ENCODE data around the gene LEF1. TPM values are rescaled to one million over a fixed set of nuclear protein-coding genes. Genes with fewer than 3 reads are reported as not detected.

LEF1 gene
- total RNA-seq, 1 donor from 2014 or later, result 55.0 TPM

DNA sequence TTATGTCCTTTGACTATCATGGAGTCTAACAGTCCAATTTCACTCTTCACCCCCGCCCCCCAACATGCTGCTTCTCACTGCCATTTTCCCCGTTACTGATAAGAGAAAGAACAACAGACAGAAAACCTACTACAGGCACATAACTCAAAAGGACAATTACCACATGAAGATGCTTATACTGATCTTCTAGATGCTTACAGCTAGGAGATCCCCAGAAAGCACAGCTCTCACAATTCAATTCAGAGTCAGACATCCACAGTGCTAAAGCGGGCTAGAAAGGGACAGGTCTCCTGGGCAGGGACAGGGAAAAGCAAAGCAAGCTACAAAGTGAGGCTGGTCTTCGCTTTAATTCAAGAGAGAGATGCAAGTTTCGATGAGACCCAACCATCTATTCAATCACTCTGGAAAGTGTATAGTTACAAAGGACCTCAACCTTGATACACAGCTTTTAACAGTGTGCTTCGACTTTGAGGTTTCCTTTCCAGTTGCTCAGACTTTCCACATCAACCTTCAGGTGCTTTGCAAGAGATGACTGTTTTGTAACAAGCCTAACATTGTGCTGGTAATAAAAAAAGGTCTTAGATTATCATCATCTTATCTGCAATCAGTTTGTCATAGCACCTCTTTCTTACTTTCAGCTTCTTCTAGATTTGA, 60.9 kb downstream of the LEF1 start:
- no peak overlapping the region for H3K27ac Mint-ChIP-seq (ENCODE audit: unreplicated experiment)
- no peak for TF ChIP-seq CTCF (conservative IDR thresholded peaks at IDR 0.05)
- no peak overlapping the region for H3K4me3 Mint-ChIP-seq
- H3K4me1 Mint-ChIP-seq, result peaks cover 39% of the 10 kb centered on the region
- H3K36me3 Mint-ChIP-seq (ENCODE audit: low read depth), result no peaks in the 10 kb centered on the region
- H3K9me3 Mint-ChIP-seq, result no peaks in the 10 kb centered on the region
- no peaks in the 10 kb centered on the region for H3K27me3 Mint-ChIP-seq (ENCODE audit: low read depth)
- no peak for DNase-seq (ENCODE audit: low read depth, low spot score)

GRCh38 chr4:108107101-108107500, 61.6 kb downstream of the LEF1 start:
- TF ChIP-seq CTCF (conservative IDR thresholded peaks at IDR 0.05), result no peak
- no peak for DNase-seq (ENCODE audit: low read depth, low spot score)
- H3K27ac Mint-ChIP-seq (ENCODE audit: unreplicated experiment), result no peak overlapping the region
- H3K36me3 Mint-ChIP-seq (ENCODE audit: low read depth), result no peaks in the 10 kb centered on the region
- H3K9me3 Mint-ChIP-seq, result no peaks in the 10 kb centered on the region
- no peak overlapping the region for H3K4me3 Mint-ChIP-seq
- H3K4me1 Mint-ChIP-seq, result peaks cover 36% of the 10 kb centered on the region
- no peaks in the 10 kb centered on the region for H3K27me3 Mint-ChIP-seq (ENCODE audit: low read depth)

- no peaks in the 10 kb centered on the region for H3K36me3 Mint-ChIP-seq (ENCODE audit: low read depth)
- TF ChIP-seq CTCF (conservative IDR thresholded peaks at IDR 0.05), result no peak
- H3K27me3 Mint-ChIP-seq (ENCODE audit: low read depth), result no peaks in the 10 kb centered on the region
- H3K27ac Mint-ChIP-seq (ENCODE audit: unreplicated experiment), result no peak overlapping the region
- H3K4me1 Mint-ChIP-seq, result peaks cover 36% of the 10 kb centered on the region
- H3K4me3 Mint-ChIP-seq, result no peak overlapping the region
- H3K9me3 Mint-ChIP-seq, result no peaks in the 10 kb centered on the region
- DNase-seq (ENCODE audit: low read depth, low spot score), result no peak
Measured at GRCh38 chr4:108106186-108106585, 62.5 kb downstream of the LEF1 start.

DNA sequence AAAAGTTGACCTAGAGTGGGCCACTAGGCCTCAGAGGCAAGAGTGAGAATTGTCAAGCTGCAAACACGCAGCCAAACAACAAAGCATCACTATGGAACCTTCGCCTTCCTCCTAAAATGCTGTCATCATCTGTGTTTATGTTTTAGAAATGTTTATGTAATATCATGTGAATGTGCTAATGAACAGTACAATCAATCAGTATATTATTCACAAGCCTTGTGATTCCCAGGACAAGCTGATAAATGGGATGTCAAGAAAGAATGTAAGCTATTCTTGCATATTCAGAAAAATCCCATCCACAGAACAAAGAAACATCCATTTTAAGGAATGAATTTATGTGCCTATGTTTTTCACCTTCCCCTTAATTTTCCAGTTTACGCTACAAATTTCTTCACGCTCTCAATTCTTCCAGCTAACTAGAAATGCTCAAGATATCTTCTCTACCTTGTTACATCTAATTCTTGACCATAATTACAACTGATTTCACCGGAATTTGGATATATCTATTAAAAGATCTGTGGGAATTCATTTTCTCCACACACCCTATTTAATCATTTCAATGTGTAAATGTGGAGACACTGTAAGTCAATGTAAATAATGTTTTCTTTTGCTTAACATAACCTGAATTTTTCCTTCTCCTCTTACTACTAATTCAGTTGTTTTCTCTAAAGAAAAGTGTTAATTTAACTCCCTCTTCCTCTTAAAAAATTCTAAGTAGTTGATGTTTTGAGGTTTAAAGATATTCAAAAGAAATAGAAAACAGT, 65.5 kb downstream of the LEF1 start:
- H3K27me3 Mint-ChIP-seq (ENCODE audit: low read depth), result no peaks in the 10 kb centered on the region
- H3K9me3 Mint-ChIP-seq, result no peaks in the 10 kb centered on the region
- TF ChIP-seq CTCF (conservative IDR thresholded peaks at IDR 0.05), result no peak
- no peaks in the 10 kb centered on the region for H3K36me3 Mint-ChIP-seq (ENCODE audit: low read depth)
- no peak overlapping the region for H3K4me3 Mint-ChIP-seq
- DNase-seq (ENCODE audit: low read depth, low spot score), result no peak
- no peak overlapping the region for H3K27ac Mint-ChIP-seq (ENCODE audit: unreplicated experiment)
- H3K4me1 Mint-ChIP-seq, result peaks cover 17% of the 10 kb centered on the region

- Mint-ChIP-seq H3K9me3 (no peaks in the 10 kb centered on the region), H3K36me3 (ENCODE audit: low read depth) (no peaks in the 10 kb centered on the region), H3K4me3 (no peak overlapping the region), H3K27ac (ENCODE audit: unreplicated experiment) (no peak overlapping the region), H3K27me3 (ENCODE audit: low read depth) (no peaks in the 10 kb centered on the region), H3K4me1 (peaks cover 4% of the 10 kb centered on the region)
- no peak for DNase-seq (ENCODE audit: low read depth, low spot score)
- TF ChIP-seq CTCF (conservative IDR thresholded peaks at IDR 0.05), result no peak
Measured at GRCh38 chr4:108100827-108101226, 67.9 kb downstream of the LEF1 start.

All from neural crest cell (in vitro differentiated cells).